Activated CD8-positive, alpha-beta memory T cell treated with anti-CD3 and anti-CD28 coated beads for 48 hours (primary cell): Measurements from ENCODE around the gene CCN2.
"Not testable (repeated sequence)": the region's sequence is repeated elsewhere in the genome, so short reads cannot be mapped to it uniquely, and the experiment has no call there.

Source experiments
- DNase-seq, 3 experiments: peaks; one replicate each; pipeline ENCODE4 v3.0.0-alpha.2; 2020; ENCODE audit warnings: low read depth in 2 of 3, low spot score in 2 of 3

Gene CCN2

DNA sequence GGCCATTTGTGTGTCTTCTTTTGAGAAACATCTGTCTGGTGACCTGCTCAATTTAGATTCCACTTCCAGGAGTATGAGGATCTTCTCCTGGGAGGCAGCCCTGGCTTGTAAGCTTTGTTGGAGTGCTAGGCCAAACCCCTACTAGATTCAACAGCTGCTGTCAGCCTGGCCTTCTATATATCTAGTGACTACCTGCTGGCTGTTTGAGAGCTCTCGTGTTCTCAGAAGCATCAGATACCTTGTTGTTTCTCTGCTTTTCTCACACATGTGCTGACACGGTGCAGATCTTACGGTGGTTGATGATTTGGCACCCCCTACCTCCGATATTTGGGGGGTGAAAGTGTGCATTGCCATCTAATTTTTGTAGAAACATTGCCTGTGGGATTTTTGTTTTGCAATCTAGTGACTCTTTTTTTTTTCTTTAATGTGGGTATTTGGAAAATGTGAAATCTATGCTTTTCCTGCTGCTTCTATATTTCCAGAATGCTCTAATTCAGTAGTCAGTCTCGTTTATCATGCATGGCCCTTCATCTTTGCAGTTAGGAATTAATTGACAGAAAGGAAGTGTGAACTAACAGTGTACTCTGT, 4.7 kb downstream of the CCN2 start:
- no peak for DNase-seq

DNA sequence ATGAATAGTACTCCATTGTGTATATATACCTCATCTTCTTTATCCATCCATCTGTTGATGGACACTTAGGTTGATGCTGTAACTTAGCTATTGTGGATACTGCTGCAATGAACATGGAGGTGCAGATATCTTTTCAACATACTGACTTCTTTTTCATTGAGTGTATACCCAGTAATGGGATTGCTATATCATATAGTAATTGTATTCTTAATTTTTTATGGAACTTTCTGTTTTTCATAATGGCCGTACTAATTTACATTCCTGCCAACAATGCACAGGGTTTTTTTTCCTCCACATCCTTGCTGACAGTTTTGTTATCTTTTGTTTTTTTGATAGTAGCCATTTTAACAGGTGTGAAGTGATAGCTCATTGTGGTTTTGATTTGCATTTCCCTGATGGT, 5.2 kb downstream of the CCN2 start:
- DNase-seq: no peak

- DNase-seq: no peak
These were observed 13.2 kb downstream of the CCN2 start for GRCh38 chr6:131937703-131938631.

DNA sequence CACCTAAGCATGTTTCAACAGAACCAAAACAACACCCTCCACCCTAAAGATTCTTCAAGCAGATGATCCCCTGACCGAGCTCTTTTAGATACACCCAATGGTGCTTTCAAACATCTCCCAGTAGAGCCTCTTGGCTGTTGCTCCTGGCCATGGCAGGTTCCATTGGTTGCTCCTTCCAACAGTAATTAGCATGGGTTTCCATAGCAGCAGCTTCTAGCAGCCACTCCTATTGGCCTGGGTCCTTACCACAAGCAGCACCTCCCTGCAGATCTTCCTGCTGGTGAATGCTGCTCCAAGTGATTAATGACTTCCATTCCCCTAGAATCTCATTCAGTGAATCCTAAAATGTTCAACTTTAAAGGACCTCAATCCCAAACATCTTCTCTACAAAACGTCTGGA, 13.9 kb downstream of the CCN2 start:
- no peak for DNase-seq

- no peak for DNase-seq
These were observed 15.0 kb downstream of the CCN2 start for GRCh38 chr6:131936156-131936555.

- DNase-seq: no peak
These were observed 20.0 kb downstream of the CCN2 start for GRCh38 chr6:131931063-131931750.

- no peak for DNase-seq
These were observed 21.2 kb downstream of the CCN2 start for GRCh38 chr6:131929976-131930375.

DNA sequence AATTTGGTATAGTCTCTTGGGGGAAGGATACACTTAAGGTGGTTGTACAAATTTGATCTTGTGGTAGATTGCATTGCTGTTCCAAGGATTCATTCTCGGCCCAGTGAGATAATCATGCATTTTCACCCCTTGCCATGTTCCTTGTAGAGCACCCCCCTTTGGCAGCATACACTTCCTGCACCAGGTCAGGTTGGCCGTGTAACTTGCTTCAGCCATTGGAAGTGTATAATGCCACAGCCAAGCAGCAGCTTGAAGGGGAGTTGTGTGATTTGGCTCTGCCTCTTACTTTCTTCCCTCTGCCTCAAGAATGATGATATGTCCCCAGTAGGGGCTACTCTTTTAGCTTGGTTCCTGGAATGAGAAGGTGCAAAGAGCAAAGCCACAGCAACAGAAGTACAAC, 21.9 kb downstream of the CCN2 start:
- no peak for DNase-seq

DNA sequence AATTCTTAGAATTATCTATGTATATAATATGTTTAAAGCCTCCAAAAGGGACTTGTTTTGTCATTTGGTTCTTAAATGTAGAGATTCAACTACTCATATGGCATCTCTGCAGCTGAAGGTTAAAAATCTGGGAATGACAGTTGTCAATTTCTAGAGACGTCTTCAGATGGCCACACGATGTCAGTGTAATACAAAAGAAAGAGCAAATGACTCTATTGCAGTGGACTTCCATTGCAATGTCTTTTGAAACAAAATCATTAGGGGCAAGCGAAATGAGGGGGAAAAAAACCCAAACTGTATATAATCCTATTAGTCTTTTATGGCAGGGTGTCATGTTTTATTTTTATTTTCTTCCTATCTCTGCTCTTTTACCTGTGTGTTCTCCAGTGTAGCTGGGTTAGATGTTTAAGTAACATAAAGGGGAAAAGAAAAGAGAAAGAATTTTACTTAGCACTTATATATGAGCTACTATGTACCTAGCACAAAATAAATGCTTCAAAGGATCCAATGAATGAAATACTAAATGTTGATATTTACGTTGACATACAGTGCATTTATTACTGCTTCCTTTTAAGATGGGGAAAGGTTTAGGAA, 26.2 kb downstream of the CCN2 start:
- no peak for DNase-seq

- peak in 1 of 3 experiments; percentile 40 for DNase-seq
These were observed 27.8 kb downstream of the CCN2 start for GRCh38 chr6:131923356-131923755.

- DNase-seq: no peak
These were observed 30.5 kb downstream of the CCN2 start for GRCh38 chr6:131920656-131921055.

- DNase-seq: no peak
These were observed 32.4 kb downstream of the CCN2 start for GRCh38 chr6:131918650-131919355.

DNA sequence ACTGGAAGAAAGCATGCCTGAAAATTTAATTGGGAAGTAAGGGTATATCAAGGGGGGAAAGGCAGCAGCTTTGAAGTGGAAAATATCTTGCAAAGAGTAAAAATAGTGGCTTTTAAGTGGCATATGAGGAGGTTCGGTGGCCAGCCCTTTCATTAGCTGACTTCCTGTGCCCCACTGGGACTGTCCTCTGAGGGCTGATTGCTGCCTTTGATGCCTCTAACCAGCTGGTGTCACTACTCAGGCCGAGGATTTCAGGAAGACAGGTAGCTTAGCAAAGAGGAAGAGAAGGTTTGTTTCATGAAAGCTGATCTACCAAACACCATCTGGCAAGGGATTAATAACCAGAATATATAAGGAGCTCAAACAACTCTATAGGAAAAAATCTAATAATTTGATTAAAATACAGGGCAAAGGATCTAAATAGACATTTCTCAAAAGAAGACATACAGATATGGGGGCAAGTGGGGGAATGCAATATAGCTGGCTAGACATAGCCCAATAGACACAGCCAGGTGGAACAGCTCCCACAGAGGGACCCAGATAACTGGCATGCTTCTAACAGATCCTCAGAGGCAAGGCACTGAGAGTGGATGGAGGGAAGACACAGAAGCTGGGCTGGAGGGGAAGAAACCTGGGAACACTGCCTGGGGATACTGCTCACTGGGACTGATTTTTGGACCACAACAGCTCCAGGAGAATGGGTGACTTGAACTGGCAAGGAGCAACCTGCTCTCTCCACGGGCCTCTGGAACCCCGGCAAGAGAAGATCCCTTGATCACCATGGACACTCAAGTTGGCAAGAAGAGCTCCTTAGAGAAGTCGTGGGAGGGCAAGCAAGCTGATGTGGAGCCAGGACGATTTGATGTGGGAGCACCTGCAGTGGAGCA, 33.2 kb downstream of the CCN2 start:
- no peak for DNase-seq

GRCh38 chr6:131917318-131917717, 33.9 kb downstream of the CCN2 start:
- no peak for DNase-seq

DNA sequence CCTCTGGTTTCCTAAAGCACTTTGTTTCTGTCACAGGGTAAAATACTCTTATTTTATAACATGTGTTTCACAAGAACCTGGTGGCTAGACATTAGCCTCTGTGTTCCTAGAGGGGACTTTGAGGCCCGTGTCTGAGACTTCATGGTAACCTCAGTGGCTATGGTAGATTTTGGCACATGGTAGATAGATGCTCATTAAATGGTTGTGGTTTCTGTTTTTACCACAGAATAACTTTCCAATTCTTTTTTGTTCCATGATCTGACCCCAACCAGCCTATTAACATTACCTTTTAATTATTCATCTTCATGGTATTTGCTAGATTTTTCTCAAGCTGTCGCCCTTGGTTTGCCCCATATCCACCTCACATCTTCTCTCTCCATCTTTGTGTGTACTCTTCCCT, 34.3 kb downstream of the CCN2 start:
- DNase-seq: no peak

GRCh38 chr6:131916091-131916796, 34.9 kb downstream of the CCN2 start:
- DNase-seq: not testable (repeated sequence)

DNA sequence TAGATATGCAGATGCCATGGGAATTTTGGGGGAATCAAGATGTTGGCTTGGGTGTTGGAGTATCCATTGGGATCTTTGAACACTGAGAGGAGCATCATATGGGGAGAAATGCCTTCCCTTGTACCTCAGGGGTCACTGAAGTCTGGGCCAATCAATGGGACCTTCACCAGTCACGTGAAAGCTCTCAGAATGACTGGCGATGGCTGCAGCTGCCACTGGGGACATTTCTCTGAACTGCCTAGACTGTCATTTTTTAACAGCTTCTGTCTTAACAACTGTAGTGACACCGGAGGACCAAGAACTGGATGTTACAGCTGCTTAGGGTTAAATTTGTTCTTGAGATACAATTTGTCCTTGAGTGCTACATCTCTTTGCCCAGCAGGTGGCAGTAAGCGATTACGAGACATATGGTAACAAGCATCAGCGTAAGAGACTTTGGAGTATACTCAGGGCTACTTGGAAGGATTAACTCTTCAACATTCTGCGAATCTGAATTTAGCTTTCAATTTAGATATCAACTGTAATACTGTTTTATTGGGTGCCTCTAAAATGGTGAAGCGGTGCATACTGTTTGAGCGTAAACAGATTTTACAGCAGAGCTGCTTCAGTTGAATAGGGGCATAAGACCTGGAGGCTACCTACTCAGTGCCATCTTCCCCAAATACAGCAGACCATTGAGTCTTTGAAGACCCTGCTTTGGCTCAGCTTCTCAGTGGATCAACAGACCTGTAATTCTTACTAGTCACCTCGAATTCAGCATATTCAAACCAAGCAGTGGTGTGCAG, 36.0 kb downstream of the CCN2 start:
- DNase-seq: peak in 1 of 3 experiments; percentile 5

GRCh38 chr6:131914234-131914633, 36.9 kb downstream of the CCN2 start:
- no peak for DNase-seq

GRCh38 chr6:131911951-131912350, 39.2 kb downstream of the CCN2 start:
- DNase-seq: no peak
